Body of pancreas (tissue), 4 donors: ENCODE measurements around the gene SCIN. TPM values are rescaled to one million over a fixed set of nuclear protein-coding genes. Genes with fewer than 3 reads are reported as not detected.
"Not testable (repeated sequence)": the region's sequence is repeated elsewhere in the genome, so short reads cannot be mapped to it uniquely, and the experiment has no call there.

Source experiments
- ATAC-seq: fragments of 150-250 bp; one replicate; pipeline ENCODE4 v1.9.1; 2016
- DNase-seq, 4 donors: peaks; one replicate each; pipeline ENCODE4 v3.0.0-alpha.2; 2019
- H3K27ac ChIP-seq, 4 donors: fragments of 200-600 bp; sonication (generic); 1 replicate in 3 of 4; 2 replicates in 1 of 4; pipeline versions ENCODE4 v1.5.1 to v1.6.1; 2016 to 2019; ENCODE audit warnings: mild to moderate bottlenecking in 1 of 4, mixed read lengths in 1 of 4, moderate library complexity in 1 of 4
- H3K27me3 ChIP-seq, 2 donors: fragments of 200-600 bp; sonication (generic); one replicate each; pipeline ENCODE4 v1.6.0; 2016; ENCODE audit warnings: mild to moderate bottlenecking in 1 of 2
- H3K36me3 ChIP-seq, 2 donors: fragments of 200-600 bp; sonication (generic); replicated peaks in 1 of 2; 2 replicates each; pipeline ENCODE4 v1.5.1; 2016; ENCODE audit warnings: low read depth in 2 of 2; ENCODE audit not compliant: insufficient read depth in 1 of 2
- H3K4me1 ChIP-seq: fragments of 200-600 bp; sonication (generic); one replicate; pipeline ENCODE4 v1.6.0; 2016
- H3K4me3 ChIP-seq, 2 donors: fragments of 200-600 bp; sonication (generic); 1 replicate in 1 of 2; 2 replicates in 1 of 2; pipeline ENCODE4 v1.5.1; 2016 to 2019
- H3K9me3 ChIP-seq, 3 donors: fragments of 200-600 bp; sonication (generic); 1 replicate in 2 of 3; 2 replicates in 1 of 3; pipeline ENCODE4 v1.5.1; 2016
- POLR2A ChIP-seq, 3 donors: fragments of 450-650 bp; IDR thresholded peaks; one replicate each; pipeline ENCODE4 v1.6.1; 2016; ENCODE audit warnings: antibody characterized with exemption in 3 of 3, mild to moderate bottlenecking in 2 of 3
- WGBS, 2 donors: methylation state at CpG; one replicate each; pipeline ENCODE4 v1.1.5; 2017; 5-methylcytosine and 5-hydroxymethylcytosine counted together
- intact Hi-C: fragments of 100-400 bp; cut with DNase I; formaldehyde crosslinking; loops from one replicate; pipeline ENCODE4 v1.15.1; 2023
- total RNA-seq, 2 donors: library from RNA; depleted of rRNA; stranded (reverse); fragments of >200 nt; gene quantifications; one replicate each; pipeline ENCODE4 v1.1.0, GENCODE V29; 2016
- TF ChIP-seq, protein P1 (sequence below), 7 experiments: fragments of 450-650 bp in 4 of 7; fragments of 200-600 bp in 3 of 7; sonication (generic) in 3 of 7; IDR thresholded peaks; one replicate each; pipeline ENCODE4 v1.5.1; 2016 to 2019; ENCODE audit warnings: antibody characterized with exemption in 7 of 7

The SCIN gene
- total RNA-seq, 2 donors from 2014 or later = 1.3 TPM; not detected in 1

DNA sequence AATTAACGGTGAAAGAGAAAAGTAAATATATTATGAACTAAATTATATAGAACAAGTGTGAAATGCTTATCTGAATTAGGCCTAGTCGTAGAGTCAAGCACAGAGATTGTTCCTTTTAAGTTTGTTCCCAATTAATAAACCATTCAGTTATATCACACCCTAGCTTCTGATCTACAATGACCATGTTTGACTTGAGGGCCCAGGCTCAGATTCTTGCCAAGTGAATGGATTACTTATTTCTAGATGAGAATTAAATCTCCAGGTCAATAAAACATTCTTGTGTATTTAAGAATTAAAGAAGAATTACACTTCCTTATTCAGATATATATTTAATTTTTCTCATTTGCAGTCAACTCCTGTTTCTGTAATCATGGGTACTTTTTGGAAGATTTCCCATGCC, 79.6 kb downstream of the SCIN start:
- no peak for TF ChIP-seq POLR2A (IDR thresholded peaks at IDR 0.05)
- TF ChIP-seq, protein P1, sequence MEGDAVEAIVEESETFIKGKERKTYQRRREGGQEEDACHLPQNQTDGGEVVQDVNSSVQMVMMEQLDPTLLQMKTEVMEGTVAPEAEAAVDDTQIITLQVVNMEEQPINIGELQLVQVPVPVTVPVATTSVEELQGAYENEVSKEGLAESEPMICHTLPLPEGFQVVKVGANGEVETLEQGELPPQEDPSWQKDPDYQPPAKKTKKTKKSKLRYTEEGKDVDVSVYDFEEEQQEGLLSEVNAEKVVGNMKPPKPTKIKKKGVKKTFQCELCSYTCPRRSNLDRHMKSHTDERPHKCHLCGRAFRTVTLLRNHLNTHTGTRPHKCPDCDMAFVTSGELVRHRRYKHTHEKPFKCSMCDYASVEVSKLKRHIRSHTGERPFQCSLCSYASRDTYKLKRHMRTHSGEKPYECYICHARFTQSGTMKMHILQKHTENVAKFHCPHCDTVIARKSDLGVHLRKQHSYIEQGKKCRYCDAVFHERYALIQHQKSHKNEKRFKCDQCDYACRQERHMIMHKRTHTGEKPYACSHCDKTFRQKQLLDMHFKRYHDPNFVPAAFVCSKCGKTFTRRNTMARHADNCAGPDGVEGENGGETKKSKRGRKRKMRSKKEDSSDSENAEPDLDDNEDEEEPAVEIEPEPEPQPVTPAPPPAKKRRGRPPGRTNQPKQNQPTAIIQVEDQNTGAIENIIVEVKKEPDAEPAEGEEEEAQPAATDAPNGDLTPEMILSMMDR (IDR thresholded peaks at IDR 0.05) = no peak
- Histone ChIP-seq H3K36me3 (no peaks in the 10 kb centered on the region), H3K4me3 (no peak overlapping the region), H3K27me3 (no peaks in the 10 kb centered on the region), H3K27ac (no peak overlapping the region), H3K4me1 (no peaks in the 10 kb centered on the region), H3K9me3 (no peaks in the 10 kb centered on the region)
- ATAC-seq = no peak
- intact Hi-C loops = no loop called here
- 35 to 40% methylated on average over 2 of the region's 2 CpGs for WGBS, 2 donors
- DNase-seq = no peak

DNA sequence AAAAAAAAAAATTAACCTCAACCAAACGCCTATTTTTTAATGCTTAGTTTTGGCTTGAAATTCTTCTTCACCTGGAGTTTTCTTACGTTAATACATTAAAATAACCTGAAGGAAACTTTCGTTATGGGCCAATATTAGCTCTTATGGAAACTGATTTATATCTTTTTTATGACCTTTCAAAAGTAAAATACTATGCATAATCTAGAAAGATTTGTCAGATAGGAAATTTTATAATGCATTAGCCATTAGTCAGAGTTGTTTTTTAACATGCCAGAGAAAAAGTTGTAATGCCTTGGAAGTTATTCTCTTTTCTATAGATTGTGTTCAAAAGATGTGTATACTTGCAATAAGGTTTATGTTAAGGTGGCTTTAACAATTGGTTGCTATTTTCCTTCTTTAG, 82.6 kb downstream of the SCIN start:
- TF ChIP-seq, protein P1 (IDR thresholded peaks at IDR 0.05) = no peak
- TF ChIP-seq POLR2A (IDR thresholded peaks at IDR 0.05) = no peak
- H3K27me3 ChIP-seq = no peaks in the 10 kb centered on the region
- ATAC-seq (no peak), DNase-seq (no peak)
- intact Hi-C loops = no loop called here
- no peaks in the 10 kb centered on the region for H3K9me3 ChIP-seq
- H3K4me3 ChIP-seq = no peak overlapping the region
- no peaks in the 10 kb centered on the region for H3K36me3 ChIP-seq
- WGBS, 2 donors = 71 to 78% methylated on average over 3 of the region's 3 CpGs
- H3K27ac ChIP-seq = no peak overlapping the region
- no peaks in the 10 kb centered on the region for H3K4me1 ChIP-seq

DNA sequence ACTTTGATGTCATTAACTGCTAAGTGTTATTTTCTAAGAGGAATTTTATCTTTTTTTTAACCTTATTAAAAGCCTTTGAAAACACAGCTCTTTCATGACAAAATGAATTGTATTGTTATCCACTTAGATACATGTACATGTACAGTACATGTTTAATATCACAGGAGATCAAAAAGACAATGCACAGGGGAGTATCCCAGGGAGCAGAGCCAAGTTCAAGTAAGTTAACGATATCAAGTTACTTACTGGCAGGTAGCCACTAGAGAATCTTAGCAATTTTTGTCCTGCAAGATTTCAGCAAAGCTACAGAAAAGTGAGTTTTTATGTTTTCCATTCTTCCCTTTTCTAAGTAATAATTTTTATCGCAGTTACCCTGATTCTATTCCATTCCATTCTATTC, 83.0 kb downstream of the SCIN start:
- DNase-seq (no peak), ATAC-seq (no peak)
- Histone ChIP-seq H3K27ac (no peak overlapping the region), H3K4me1 (no peaks in the 10 kb centered on the region), H3K27me3 (no peaks in the 10 kb centered on the region), H3K4me3 (no peak overlapping the region), H3K36me3 (no peaks in the 10 kb centered on the region), H3K9me3 (no peaks in the 10 kb centered on the region)
- WGBS, 2 donors = 49 to 74% methylated on average over 2 of the region's 2 CpGs
- TF ChIP-seq, protein P1 (IDR thresholded peaks at IDR 0.05) = no peak
- TF ChIP-seq POLR2A (IDR thresholded peaks at IDR 0.05) = no peak
- intact Hi-C loops = no loop called here

DNA sequence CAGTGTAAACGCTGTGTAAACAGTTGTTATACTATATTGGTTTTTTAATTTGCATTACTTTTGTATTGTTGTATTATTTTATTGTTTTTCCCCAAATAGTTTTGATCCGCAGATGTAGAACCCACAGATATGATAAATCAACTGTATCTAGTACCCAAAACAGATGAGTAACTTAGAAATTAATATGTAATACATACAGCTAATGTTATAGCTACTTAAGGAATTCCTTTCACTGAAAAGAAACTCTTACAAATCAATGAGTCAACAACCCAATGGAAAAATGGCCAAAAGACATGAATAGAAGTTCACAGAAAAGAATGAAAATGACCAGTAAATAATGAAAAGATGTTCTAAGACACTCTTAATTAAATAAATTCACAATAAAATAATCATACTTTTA, 84.6 kb downstream of the SCIN start:
- Histone ChIP-seq H3K4me1 (no peaks in the 10 kb centered on the region), H3K36me3 (no peaks in the 10 kb centered on the region), H3K9me3 (no peaks in the 10 kb centered on the region), H3K4me3 (no peak overlapping the region), H3K27ac (no peak overlapping the region), H3K27me3 (no peaks in the 10 kb centered on the region)
- WGBS, 2 donors = 77 to 81% methylated on average over 2 of the region's 2 CpGs
- intact Hi-C loops = no loop called here
- TF ChIP-seq, protein P1 (IDR thresholded peaks at IDR 0.05) = no peak
- TF ChIP-seq POLR2A (IDR thresholded peaks at IDR 0.05) = no peak
- ATAC-seq (no peak), DNase-seq (no peak)

DNA sequence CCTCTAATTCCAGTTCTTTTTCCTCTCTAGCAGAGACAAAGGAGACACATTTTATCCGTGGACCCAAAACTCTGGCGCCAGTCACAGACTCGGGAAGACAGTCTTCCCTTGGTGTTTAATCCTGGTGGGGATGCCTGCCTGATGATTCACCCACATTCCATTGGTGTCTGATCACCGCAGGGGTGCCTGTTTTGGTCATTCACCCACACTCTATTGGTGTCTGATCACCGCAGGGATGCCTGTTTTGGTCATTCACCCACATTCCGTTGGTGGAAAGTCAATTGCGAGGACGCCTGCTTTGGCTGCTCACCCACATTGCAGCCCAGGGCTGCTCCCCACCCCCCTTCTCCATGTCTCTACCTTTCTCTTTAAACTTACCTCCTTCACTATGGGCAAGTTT, 89.9 kb downstream of the SCIN start:
- H3K4me1 ChIP-seq, intact Hi-C loops, H3K27ac ChIP-seq, H3K27me3 ChIP-seq, ATAC-seq, H3K9me3 ChIP-seq, H3K4me3 ChIP-seq, DNase-seq, H3K36me3 ChIP-seq: not testable (repeated sequence)
- WGBS, 2 donors = 74 to 84% methylated on average over 8 of the region's 8 CpGs

DNA sequence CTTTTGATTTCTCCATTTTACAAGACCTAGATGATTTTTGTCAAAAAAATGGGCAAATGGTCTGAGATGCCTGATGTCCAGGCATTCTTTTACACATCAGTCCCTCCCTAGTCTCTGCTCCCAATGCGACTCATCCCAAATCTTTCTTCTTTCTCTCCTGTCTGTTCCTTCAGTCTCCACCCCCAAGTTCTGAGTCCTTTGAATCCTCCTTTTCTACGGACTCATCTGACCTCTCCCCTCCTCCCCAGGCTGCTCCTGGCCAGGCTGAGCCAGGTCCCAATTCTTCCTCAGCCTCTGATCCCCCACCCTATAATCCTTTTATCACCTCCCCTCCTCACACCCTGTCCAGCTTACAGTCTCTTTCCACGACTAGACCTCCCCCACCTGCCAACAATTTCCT, 90.5 kb downstream of the SCIN start:
- ATAC-seq, H3K27ac ChIP-seq, H3K27me3 ChIP-seq, DNase-seq, H3K4me1 ChIP-seq, intact Hi-C loops, H3K4me3 ChIP-seq, H3K36me3 ChIP-seq, H3K9me3 ChIP-seq: not testable (repeated sequence)
- 59 to 67% methylated on average over 3 of the region's 3 CpGs for WGBS, 2 donors
